ENCODE data around the gene DISC1. TPM values are rescaled to one million over a fixed set of nuclear protein-coding genes. Genes with fewer than 3 reads are reported as not detected.
A peak's percentile ranks its signal among the peaks of the same experiment; 100 is the strongest.

DISC1 gene
- total RNA-seq, 2 donors from 2014 or later = 6.7 to 9.3 TPM

- TF ChIP-seq POLR2AphosphoS5 (IDR thresholded peaks at IDR 0.05) = peak; percentile 20
- no peak for TF ChIP-seq POLR2A (IDR thresholded peaks at IDR 0.05)
- no peak for TF ChIP-seq CTCF (IDR thresholded peaks at IDR 0.05)
- 44% methylated on average over 5 of the region's 5 CpGs for WGBS
Measured at GRCh38 chr1:231720652-231721325, 94.2 kb downstream of the DISC1 start.

GRCh38 chr1:231721436-231721835 is 94.8 kb downstream of the DISC1 start:
- DNase-seq (ENCODE audit: low spot score) = no peak
- Histone ChIP-seq H3K4me3 (no peak overlapping the region), H3K4me1 (replicated peaks) (no peaks in the 10 kb centered on the region), H3K27ac (no peak overlapping the region), H3K27me3 (replicated peaks; ENCODE audit: insufficient read depth) (no peaks in the 10 kb centered on the region), H3K36me3 (no peaks in the 10 kb centered on the region), H3K9me3 (no peaks in the 10 kb centered on the region)
- intact Hi-C loops (cut with DNase I) = no loop called here
- no peak for TF ChIP-seq CTCF (IDR thresholded peaks at IDR 0.05)
- TF ChIP-seq POLR2A (IDR thresholded peaks at IDR 0.05) = no peak
- no peak for TF ChIP-seq POLR2AphosphoS5 (IDR thresholded peaks at IDR 0.05)

More at GRCh38 chr1:231720652-231721325, 94.2 kb downstream of the DISC1 start:
- Histone ChIP-seq H3K9me3 (no peaks in the 10 kb centered on the region), H3K36me3 (no peaks in the 10 kb centered on the region), H3K4me1 (replicated peaks) (no peaks in the 10 kb centered on the region), H3K27ac (no peak overlapping the region), H3K27me3 (replicated peaks; ENCODE audit: insufficient read depth) (no peaks in the 10 kb centered on the region), H3K4me3 (no peak overlapping the region)
- intact Hi-C loops (cut with DNase I) = no loop called here
- DNase-seq (ENCODE audit: low spot score) = no peak

- 95% methylated on average over 6 of the region's 6 CpGs for WGBS
- intact Hi-C loops (cut with DNase I) = no loop called here
Measured at GRCh38 chr1:231722356-231722755, 95.8 kb downstream of the DISC1 start.

GRCh38 chr1:231723146-231723545 is 96.6 kb downstream of the DISC1 start:
- Histone ChIP-seq H3K4me3 (no peak overlapping the region), H3K27me3 (replicated peaks; ENCODE audit: insufficient read depth) (no peaks in the 10 kb centered on the region), H3K4me1 (replicated peaks) (no peaks in the 10 kb centered on the region), H3K27ac (no peak overlapping the region), H3K36me3 (no peaks in the 10 kb centered on the region), H3K9me3 (no peaks in the 10 kb centered on the region)
- intact Hi-C loops (cut with DNase I) = no loop called here
- TF ChIP-seq POLR2AphosphoS5 (IDR thresholded peaks at IDR 0.05) (no peak), POLR2A (IDR thresholded peaks at IDR 0.05) (no peak), CTCF (IDR thresholded peaks at IDR 0.05) (no peak)
- WGBS = 95% methylated on average over 7 of the region's 7 CpGs
- DNase-seq (ENCODE audit: low spot score) = no peak

More at GRCh38 chr1:231722356-231722755, 95.8 kb downstream of the DISC1 start:
- no peak for DNase-seq (ENCODE audit: low spot score)
- no peaks in the 10 kb centered on the region for H3K27me3 ChIP-seq (replicated peaks; ENCODE audit: insufficient read depth)
- no peaks in the 10 kb centered on the region for H3K36me3 ChIP-seq
- no peak overlapping the region for H3K27ac ChIP-seq
- H3K4me3 ChIP-seq = no peak overlapping the region
- no peaks in the 10 kb centered on the region for H3K4me1 ChIP-seq (replicated peaks)
- H3K9me3 ChIP-seq = no peaks in the 10 kb centered on the region
- TF ChIP-seq POLR2A (IDR thresholded peaks at IDR 0.05) (no peak), POLR2AphosphoS5 (IDR thresholded peaks at IDR 0.05) (no peak), CTCF (IDR thresholded peaks at IDR 0.05) (no peak)

GRCh38 chr1:231724041-231724440 is 97.5 kb downstream of the DISC1 start:
- Histone ChIP-seq H3K9me3 (no peaks in the 10 kb centered on the region), H3K27ac (no peak overlapping the region), H3K4me3 (no peak overlapping the region), H3K4me1 (replicated peaks) (no peaks in the 10 kb centered on the region), H3K36me3 (no peaks in the 10 kb centered on the region), H3K27me3 (replicated peaks; ENCODE audit: insufficient read depth) (no peaks in the 10 kb centered on the region)
- no peak for TF ChIP-seq POLR2AphosphoS5 (IDR thresholded peaks at IDR 0.05)
- no peak for TF ChIP-seq CTCF (IDR thresholded peaks at IDR 0.05)
- no peak for TF ChIP-seq POLR2A (IDR thresholded peaks at IDR 0.05)
- WGBS = 94% methylated on average over 5 of the region's 5 CpGs
- DNase-seq (ENCODE audit: low spot score) = no peak
- intact Hi-C loops (cut with DNase I) = no loop called here
